ENCODE results near the gene COG8. TPM values are rescaled to one million over a fixed set of nuclear protein-coding genes. Genes with fewer than 3 reads are reported as not detected.

Gene COG8
- total and polyA plus RNA-seq, 10 of the 15 experiments (the other 5 are each of a cell fraction or from before 2014, with no cell fraction given): 2.8 to 39.6 (median 23.8) TPM

DNA sequence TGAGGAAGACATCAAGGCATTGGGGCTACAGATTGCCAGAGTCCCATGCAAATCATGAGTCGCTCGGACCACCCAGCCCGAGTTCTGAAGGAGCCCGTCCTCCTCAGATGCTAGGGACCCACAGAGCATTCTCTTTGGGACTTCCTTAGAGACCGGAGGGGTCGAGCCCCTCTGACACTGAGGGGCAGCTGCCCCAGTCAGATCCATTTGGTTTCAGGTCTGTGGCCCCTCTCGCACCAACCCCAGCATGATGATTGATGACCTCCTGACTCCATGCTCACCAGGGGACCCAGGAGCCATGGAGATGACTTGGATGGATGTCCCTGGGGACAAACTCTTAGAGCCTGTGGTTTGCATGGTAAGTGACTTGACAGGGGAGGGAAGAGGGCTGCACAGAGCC is 17.0 kb downstream of the COG8 start:
- Histone ChIP-seq H3K36me3 (ENCODE audit: control insufficient read depth in 2 of 2, insufficient read depth in 2 of 2, low read length in 1 of 2) (peaks cover 41 to 50% of the 10 kb centered on the region in 2 experiments), H3K9me3 (replicated peaks; ENCODE audit: control insufficient read depth, insufficient read depth, low read length) (no peaks in the 10 kb centered on the region), H3K27ac (ENCODE audit: control insufficient read depth, insufficient read depth) (no peak overlapping the region), H3K4me2 (ENCODE audit: control insufficient read depth, insufficient read depth) (no peak overlapping the region), H4K20me1 (ENCODE audit: control insufficient read depth, insufficient read depth) (no peaks in the 10 kb centered on the region), H3K9ac (ENCODE audit: control insufficient read depth, insufficient read depth, low read length) (no peak overlapping the region), H3K79me2 (ENCODE audit: control insufficient read depth, insufficient read depth, low read length) (peaks cover 28% of the 10 kb centered on the region), H3K4me3 (no peak overlapping the region), H3K27me3 (replicated peaks in 1 of 2; ENCODE audit: control insufficient read depth in 2 of 2, insufficient read depth in 2 of 2, low read length in 1 of 2) (no peaks in the 10 kb centered on the region), H2AFZ (ENCODE audit: control insufficient read depth, low read depth, low read length) (no peak overlapping the region), H3K4me1 (ENCODE audit: control insufficient read depth, insufficient read depth, low read length) (no peaks in the 10 kb centered on the region; the same call in none of the 2 replicates)
- FAIRE-seq: no peak
- intact Hi-C loops (cut with micrococcal nuclease; ENCODE audit: unreplicated experiment) (no loop called here), in situ Hi-C loops (cut with MboI) (no loop called here)
- POLR2A ChIA-PET: no interaction called here
- no peak for DNase-seq (ENCODE audit: low read depth, low spot score)
- no TSS peak for BruUV-seq (replicated peaks)
- CTCF ChIA-PET: no interaction called here
- SMC1A ChIA-PET (ENCODE audit: uncharacterized antibody, unreplicated experiment): no interaction called here
- WGBS (ENCODE audit: insufficient coverage, insufficient replicate concordance, low lambda C conversion rate, missing lambda C conversion rate): 77% methylated on average over 7 of the region's 7 CpGs
- no peak for ATAC-seq
- TF ChIP-seq HDAC2 (IDR thresholded peaks at IDR 0.05) (no peak), RELA (IDR thresholded peaks at IDR 0.05; ENCODE audit: borderline replicate concordance, partially characterized antibody) (no peak), KAT2A (conservative IDR thresholded peaks at IDR 0.05; ENCODE audit: control insufficient read depth, low read depth, low read length) (no peak), SP1 (IDR thresholded peaks at IDR 0.05; ENCODE audit: low read depth, low read length) (no peak), RBBP5 (conservative IDR thresholded peaks at IDR 0.05) (no peak), LARP7 (IDR thresholded peaks at IDR 0.05) (no peak), TCF12 (IDR thresholded peaks at IDR 0.05; ENCODE audit: low read depth, low read length) (no peak), CHD4 (IDR thresholded peaks at IDR 0.05) (no peak), MXI1 (IDR thresholded peaks at IDR 0.05; ENCODE audit: low read depth, low read length) (no peak), KDM1A (IDR thresholded peaks at IDR 0.05; ENCODE audit: borderline replicate concordance) (no peak), BCL11A (IDR thresholded peaks at IDR 0.05; ENCODE audit: low read depth, low read length) (no peak), NR2C1 (IDR thresholded peaks at IDR 0.05) (no peak), SMAD1 (IDR thresholded peaks at IDR 0.05; ENCODE audit: low read depth, partially characterized antibody) (no peak), MYB (IDR thresholded peaks at IDR 0.05; ENCODE audit: borderline replicate concordance, low read depth, low read length) (no peak)
- TF ChIP-seq, protein P1, sequence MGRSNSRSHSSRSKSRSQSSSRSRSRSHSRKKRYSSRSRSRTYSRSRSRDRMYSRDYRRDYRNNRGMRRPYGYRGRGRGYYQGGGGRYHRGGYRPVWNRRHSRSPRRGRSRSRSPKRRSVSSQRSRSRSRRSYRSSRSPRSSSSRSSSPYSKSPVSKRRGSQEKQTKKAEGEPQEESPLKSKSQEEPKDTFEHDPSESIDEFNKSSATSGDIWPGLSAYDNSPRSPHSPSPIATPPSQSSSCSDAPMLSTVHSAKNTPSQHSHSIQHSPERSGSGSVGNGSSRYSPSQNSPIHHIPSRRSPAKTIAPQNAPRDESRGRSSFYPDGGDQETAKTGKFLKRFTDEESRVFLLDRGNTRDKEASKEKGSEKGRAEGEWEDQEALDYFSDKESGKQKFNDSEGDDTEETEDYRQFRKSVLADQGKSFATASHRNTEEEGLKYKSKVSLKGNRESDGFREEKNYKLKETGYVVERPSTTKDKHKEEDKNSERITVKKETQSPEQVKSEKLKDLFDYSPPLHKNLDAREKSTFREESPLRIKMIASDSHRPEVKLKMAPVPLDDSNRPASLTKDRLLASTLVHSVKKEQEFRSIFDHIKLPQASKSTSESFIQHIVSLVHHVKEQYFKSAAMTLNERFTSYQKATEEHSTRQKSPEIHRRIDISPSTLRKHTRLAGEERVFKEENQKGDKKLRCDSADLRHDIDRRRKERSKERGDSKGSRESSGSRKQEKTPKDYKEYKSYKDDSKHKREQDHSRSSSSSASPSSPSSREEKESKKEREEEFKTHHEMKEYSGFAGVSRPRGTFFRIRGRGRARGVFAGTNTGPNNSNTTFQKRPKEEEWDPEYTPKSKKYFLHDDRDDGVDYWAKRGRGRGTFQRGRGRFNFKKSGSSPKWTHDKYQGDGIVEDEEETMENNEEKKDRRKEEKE (IDR thresholded peaks at IDR 0.05): no peak
- TF ChIP-seq, protein P2, sequence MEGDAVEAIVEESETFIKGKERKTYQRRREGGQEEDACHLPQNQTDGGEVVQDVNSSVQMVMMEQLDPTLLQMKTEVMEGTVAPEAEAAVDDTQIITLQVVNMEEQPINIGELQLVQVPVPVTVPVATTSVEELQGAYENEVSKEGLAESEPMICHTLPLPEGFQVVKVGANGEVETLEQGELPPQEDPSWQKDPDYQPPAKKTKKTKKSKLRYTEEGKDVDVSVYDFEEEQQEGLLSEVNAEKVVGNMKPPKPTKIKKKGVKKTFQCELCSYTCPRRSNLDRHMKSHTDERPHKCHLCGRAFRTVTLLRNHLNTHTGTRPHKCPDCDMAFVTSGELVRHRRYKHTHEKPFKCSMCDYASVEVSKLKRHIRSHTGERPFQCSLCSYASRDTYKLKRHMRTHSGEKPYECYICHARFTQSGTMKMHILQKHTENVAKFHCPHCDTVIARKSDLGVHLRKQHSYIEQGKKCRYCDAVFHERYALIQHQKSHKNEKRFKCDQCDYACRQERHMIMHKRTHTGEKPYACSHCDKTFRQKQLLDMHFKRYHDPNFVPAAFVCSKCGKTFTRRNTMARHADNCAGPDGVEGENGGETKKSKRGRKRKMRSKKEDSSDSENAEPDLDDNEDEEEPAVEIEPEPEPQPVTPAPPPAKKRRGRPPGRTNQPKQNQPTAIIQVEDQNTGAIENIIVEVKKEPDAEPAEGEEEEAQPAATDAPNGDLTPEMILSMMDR (IDR thresholded peaks at IDR 0.05 in 2 of 3, conservative IDR thresholded peaks at IDR 0.05 in 1 of 3; ENCODE audit: control insufficient read depth in 2 of 3, extremely low read depth in 1 of 3, insufficient read depth in 1 of 3, low read depth in 3 of 3, low read length in 3 of 3): no peak
- TF ChIP-seq, protein P3, sequence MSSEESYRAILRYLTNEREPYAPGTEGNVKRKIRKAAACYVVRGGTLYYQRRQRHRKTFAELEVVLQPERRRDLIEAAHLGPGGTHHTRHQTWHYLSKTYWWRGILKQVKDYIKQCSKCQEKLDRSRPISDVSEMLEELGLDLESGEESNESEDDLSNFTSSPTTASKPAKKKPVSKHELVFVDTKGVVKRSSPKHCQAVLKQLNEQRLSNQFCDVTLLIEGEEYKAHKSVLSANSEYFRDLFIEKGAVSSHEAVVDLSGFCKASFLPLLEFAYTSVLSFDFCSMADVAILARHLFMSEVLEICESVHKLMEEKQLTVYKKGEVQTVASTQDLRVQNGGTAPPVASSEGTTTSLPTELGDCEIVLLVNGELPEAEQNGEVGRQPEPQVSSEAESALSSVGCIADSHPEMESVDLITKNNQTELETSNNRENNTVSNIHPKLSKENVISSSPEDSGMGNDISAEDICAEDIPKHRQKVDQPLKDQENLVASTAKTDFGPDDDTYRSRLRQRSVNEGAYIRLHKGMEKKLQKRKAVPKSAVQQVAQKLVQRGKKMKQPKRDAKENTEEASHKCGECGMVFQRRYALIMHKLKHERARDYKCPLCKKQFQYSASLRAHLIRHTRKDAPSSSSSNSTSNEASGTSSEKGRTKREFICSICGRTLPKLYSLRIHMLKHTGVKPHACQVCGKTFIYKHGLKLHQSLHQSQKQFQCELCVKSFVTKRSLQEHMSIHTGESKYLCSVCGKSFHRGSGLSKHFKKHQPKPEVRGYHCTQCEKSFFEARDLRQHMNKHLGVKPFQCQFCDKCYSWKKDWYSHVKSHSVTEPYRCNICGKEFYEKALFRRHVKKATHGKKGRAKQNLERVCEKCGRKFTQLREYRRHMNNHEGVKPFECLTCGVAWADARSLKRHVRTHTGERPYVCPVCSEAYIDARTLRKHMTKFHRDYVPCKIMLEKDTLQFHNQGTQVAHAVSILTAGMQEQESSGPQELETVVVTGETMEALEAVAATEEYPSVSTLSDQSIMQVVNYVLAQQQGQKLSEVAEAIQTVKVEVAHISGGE (CRISPR knock-in tag; IDR thresholded peaks at IDR 0.05): no peak
- RAD21 ChIA-PET (ENCODE audit: unreplicated experiment): no interaction called here
